Mammary epithelial cell (primary cell): ENCODE data around the gene ISCA2.

ENCODE experiments used
- EZH2 ChIP-seq: IDR thresholded peaks from 2 replicates; pipeline ENCODE4 v1.6.1; 2012; ENCODE audit warnings: low read length, inconsistent platforms, borderline replicate concordance
- TF ChIP-seq, protein P1 (sequence below), 2 donors: IDR thresholded peaks in 1 of 2; conservative IDR thresholded peaks in 1 of 2; 2 replicates each; pipeline ENCODE4 v1.5.1; 2011 to 2012; ENCODE audit warnings: inconsistent platforms in 2 of 2, low read length in 2 of 2, mild to moderate bottlenecking in 2 of 2, control low read depth in 1 of 2, low read depth in 1 of 2; ENCODE audit not compliant: insufficient read depth in 1 of 2; ENCODE audit errors: extremely low read depth in 1 of 2

DNA sequence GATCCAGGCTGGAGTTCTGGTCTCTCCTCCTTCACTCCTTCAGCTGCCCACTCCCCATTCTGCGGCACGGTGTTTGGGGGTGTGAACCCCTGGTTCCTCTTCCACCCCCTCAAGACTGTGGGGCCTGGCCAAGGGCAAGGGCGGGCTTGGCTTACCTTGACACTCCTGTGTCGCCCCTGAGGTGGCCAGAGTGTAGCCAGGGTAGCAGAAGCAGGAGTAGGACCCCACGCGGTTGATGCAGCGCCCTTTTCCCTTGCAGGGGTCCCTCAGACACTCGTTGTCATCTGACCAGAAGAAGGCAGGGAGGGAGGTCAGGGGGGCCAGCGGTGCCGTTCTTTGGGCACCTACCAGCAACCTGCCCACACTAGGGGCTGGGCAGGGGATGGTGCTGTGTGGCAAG lies 28.2 kb downstream of the ISCA2 start:
- TF ChIP-seq, protein P1, sequence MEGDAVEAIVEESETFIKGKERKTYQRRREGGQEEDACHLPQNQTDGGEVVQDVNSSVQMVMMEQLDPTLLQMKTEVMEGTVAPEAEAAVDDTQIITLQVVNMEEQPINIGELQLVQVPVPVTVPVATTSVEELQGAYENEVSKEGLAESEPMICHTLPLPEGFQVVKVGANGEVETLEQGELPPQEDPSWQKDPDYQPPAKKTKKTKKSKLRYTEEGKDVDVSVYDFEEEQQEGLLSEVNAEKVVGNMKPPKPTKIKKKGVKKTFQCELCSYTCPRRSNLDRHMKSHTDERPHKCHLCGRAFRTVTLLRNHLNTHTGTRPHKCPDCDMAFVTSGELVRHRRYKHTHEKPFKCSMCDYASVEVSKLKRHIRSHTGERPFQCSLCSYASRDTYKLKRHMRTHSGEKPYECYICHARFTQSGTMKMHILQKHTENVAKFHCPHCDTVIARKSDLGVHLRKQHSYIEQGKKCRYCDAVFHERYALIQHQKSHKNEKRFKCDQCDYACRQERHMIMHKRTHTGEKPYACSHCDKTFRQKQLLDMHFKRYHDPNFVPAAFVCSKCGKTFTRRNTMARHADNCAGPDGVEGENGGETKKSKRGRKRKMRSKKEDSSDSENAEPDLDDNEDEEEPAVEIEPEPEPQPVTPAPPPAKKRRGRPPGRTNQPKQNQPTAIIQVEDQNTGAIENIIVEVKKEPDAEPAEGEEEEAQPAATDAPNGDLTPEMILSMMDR (conservative IDR thresholded peaks at IDR 0.05 in 1 of 2, IDR thresholded peaks at IDR 0.05 in 1 of 2; ENCODE audit: extremely low read depth in 1 of 2, insufficient read depth in 1 of 2, low read depth in 1 of 2, low read length in 2 of 2), result no peak
- TF ChIP-seq EZH2, result no peak
